ENCODE data around the gene SNAPC3. TPM values are rescaled to one million over a fixed set of nuclear protein-coding genes. Genes with fewer than 3 reads are reported as not detected.

Gene SNAPC3
- polyA plus RNA-seq, 2 of the 4 experiments (the other 2 are of a cell fraction), result 28.9 to 35.1 TPM

DNA sequence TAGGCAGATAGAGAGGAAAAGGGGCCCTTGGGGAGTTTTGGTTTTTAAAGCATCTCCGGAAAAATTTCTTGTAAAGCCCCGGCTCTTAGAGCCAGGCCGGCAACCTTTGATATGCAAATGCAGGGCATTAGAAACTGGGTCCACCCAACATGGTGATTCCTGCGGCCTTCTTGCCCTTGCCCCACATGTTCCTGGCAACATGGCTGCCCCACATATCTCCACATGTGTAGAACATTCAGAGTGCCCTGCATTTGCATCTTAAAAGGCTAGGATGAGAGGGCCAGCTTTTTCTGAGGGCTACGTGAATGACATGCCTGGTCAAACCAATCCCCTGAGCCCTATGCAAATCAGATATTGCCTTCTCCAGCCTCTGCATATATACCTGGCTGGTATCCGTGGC, 5.0 kb upstream of the SNAPC3 start:
- no peaks in the 10 kb centered on the region for H3K9me3 ChIP-seq
- no peak overlapping the region for H3K27ac ChIP-seq
- ATAC-seq (no peak), FAIRE-seq (no peak), DNase-seq (ENCODE audit: low read depth in 1 of 2, low spot score in 1 of 2) (no peak)
- ChIA-PET CTCF (interaction anchor here (0.5 to 1.6 kb wide), 3 partner anchors 205 to 213 kb away, joined by 3 to 5 read pairs (median 4); no protein-coding TSS in a partner anchor), POLR2A (no interaction called here)
- no peak overlapping the region for H3K4me2 ChIP-seq
- TF ChIP-seq EP300 (IDR thresholded peaks at IDR 0.05) (no peak), EHF (CRISPR knock-in tag; IDR thresholded peaks at IDR 0.05) (no peak), CBX8 (IDR thresholded peaks at IDR 0.05) (no peak), GATA3 (IDR thresholded peaks at IDR 0.05; ENCODE audit: borderline replicate concordance) (no peak), KDM1A (IDR thresholded peaks at IDR 0.05; ENCODE audit: low read depth) (no peak), SMC3 (IDR thresholded peaks at IDR 0.05) (no peak), TFCP2L1 (CRISPR knock-in tag; IDR thresholded peaks at IDR 0.05) (no peak), KDM5A (IDR thresholded peaks at IDR 0.05) (no peak), JUNB (IDR thresholded peaks at IDR 0.05) (no peak), CBX2 (IDR thresholded peaks at IDR 0.05; ENCODE audit: borderline replicate concordance, low read depth) (no peak), MAFK (IDR thresholded peaks at IDR 0.05; ENCODE audit: partially characterized antibody) (no peak), PHF8 (IDR thresholded peaks at IDR 0.05; ENCODE audit: borderline replicate concordance, low read depth) (no peak)
- TF ChIP-seq, protein P1, sequence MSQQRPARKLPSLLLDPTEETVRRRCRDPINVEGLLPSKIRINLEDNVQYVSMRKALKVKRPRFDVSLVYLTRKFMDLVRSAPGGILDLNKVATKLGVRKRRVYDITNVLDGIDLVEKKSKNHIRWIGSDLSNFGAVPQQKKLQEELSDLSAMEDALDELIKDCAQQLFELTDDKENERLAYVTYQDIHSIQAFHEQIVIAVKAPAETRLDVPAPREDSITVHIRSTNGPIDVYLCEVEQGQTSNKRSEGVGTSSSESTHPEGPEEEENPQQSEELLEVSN (IDR thresholded peaks at IDR 0.05; ENCODE audit: borderline replicate concordance, low read depth), result no peak
- TF ChIP-seq, protein P2, sequence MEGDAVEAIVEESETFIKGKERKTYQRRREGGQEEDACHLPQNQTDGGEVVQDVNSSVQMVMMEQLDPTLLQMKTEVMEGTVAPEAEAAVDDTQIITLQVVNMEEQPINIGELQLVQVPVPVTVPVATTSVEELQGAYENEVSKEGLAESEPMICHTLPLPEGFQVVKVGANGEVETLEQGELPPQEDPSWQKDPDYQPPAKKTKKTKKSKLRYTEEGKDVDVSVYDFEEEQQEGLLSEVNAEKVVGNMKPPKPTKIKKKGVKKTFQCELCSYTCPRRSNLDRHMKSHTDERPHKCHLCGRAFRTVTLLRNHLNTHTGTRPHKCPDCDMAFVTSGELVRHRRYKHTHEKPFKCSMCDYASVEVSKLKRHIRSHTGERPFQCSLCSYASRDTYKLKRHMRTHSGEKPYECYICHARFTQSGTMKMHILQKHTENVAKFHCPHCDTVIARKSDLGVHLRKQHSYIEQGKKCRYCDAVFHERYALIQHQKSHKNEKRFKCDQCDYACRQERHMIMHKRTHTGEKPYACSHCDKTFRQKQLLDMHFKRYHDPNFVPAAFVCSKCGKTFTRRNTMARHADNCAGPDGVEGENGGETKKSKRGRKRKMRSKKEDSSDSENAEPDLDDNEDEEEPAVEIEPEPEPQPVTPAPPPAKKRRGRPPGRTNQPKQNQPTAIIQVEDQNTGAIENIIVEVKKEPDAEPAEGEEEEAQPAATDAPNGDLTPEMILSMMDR (IDR thresholded peaks at IDR 0.05), result no peak
- TF ChIP-seq, protein P3, sequence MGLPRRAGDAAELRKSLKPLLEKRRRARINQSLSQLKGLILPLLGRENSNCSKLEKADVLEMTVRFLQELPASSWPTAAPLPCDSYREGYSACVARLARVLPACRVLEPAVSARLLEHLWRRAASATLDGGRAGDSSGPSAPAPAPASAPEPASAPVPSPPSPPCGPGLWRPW (IDR thresholded peaks at IDR 0.05), result no peak
- TF ChIP-seq, protein P4, sequence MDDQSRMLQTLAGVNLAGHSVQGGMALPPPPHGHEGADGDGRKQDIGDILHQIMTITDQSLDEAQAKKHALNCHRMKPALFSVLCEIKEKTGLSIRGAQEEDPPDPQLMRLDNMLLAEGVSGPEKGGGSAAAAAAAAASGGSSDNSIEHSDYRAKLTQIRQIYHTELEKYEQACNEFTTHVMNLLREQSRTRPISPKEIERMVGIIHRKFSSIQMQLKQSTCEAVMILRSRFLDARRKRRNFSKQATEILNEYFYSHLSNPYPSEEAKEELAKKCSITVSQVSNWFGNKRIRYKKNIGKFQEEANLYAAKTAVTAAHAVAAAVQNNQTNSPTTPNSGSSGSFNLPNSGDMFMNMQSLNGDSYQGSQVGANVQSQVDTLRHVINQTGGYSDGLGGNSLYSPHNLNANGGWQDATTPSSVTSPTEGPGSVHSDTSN (IDR thresholded peaks at IDR 0.05), result no peak
- no peak overlapping the region for H3K4me3 ChIP-seq
- H3K4me1 ChIP-seq, result peaks cover 5% of the 10 kb centered on the region
- WGBS (ENCODE audit: missing lambda C conversion rate), result 73% methylated on average over 6 of the region's 6 CpGs

DNA sequence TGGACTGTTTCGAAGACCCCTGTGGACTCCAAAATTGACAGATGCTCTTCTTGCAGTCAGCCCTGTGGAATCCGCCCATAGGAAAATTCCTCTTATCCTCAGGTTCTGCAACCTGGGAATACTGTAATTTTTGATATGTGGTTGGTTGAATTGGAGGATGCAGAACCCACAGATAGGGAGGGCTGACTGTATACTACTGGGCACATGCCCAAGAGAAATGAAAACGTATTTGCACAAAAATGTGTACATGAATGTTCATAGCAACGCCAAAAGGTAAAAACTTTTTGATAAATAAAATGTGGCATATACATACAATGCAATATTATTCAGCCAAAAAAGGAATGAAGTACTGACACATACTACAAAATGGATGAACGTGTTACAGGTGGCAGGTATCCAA, 1.9 kb upstream of the SNAPC3 start:
- no peak for DNase-seq (ENCODE audit: low read depth in 1 of 2, low spot score in 1 of 2)
- no peak for FAIRE-seq
- peaks cover 15% of the 10 kb centered on the region for H3K4me1 ChIP-seq
- no peak for ATAC-seq
- no peak for TF ChIP-seq TP53 (CRISPR knock-in tag; IDR thresholded peaks at IDR 0.05)
- TF ChIP-seq MAFK (IDR thresholded peaks at IDR 0.05; ENCODE audit: partially characterized antibody), result no peak
- TF ChIP-seq EHF (CRISPR knock-in tag; IDR thresholded peaks at IDR 0.05), result no peak
- no peak for TF ChIP-seq MYC (IDR thresholded peaks at IDR 0.05; ENCODE audit: borderline replicate concordance, low read length)
- no peak for TF ChIP-seq SREBF2 (IDR thresholded peaks at IDR 0.05)
- TF ChIP-seq EP300 (IDR thresholded peaks at IDR 0.05), result no peak
- no peak for TF ChIP-seq ZSCAN20 (CRISPR knock-in tag; IDR thresholded peaks at IDR 0.05)
- no peak for TF ChIP-seq NPAS2 (CRISPR knock-in tag; IDR thresholded peaks at IDR 0.05; ENCODE audit: borderline replicate concordance)
- no peak for TF ChIP-seq HOXB5 (CRISPR knock-in tag; IDR thresholded peaks at IDR 0.05)
- no peak for TF ChIP-seq RNF2 (IDR thresholded peaks at IDR 0.05; ENCODE audit: borderline replicate concordance, low read depth)
- no peak for TF ChIP-seq KDM5A (IDR thresholded peaks at IDR 0.05)
- TF ChIP-seq POLR2AphosphoS2 (conservative IDR thresholded peaks at IDR 0.05; ENCODE audit: low read length), result no peak
- no peak for TF ChIP-seq TFCP2L1 (CRISPR knock-in tag; IDR thresholded peaks at IDR 0.05)
- no peak for TF ChIP-seq HOXA7 (CRISPR knock-in tag; IDR thresholded peaks at IDR 0.05)
- TF ChIP-seq CBX2 (IDR thresholded peaks at IDR 0.05; ENCODE audit: borderline replicate concordance, low read depth), result no peak
- TF ChIP-seq, protein P5, sequence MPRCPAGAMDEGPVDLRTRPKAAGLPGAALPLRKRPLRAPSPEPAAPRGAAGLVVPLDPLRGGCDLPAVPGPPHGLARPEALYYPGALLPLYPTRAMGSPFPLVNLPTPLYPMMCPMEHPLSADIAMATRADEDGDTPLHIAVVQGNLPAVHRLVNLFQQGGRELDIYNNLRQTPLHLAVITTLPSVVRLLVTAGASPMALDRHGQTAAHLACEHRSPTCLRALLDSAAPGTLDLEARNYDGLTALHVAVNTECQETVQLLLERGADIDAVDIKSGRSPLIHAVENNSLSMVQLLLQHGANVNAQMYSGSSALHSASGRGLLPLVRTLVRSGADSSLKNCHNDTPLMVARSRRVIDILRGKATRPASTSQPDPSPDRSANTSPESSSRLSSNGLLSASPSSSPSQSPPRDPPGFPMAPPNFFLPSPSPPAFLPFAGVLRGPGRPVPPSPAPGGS (IDR thresholded peaks at IDR 0.05), result no peak
- ChIA-PET CTCF (interaction anchor here (0.8 kb wide), 1 partner anchor 210 kb away, joined by 4 read pairs; no protein-coding TSS in a partner anchor), POLR2A (no interaction called here)
- WGBS (ENCODE audit: missing lambda C conversion rate), result 83% methylated on average over 5 of the region's 5 CpGs
- no peak overlapping the region for H3K27ac ChIP-seq
- H3K4me3 ChIP-seq, result no peak overlapping the region
- no peak overlapping the region for H3K4me2 ChIP-seq
- no peaks in the 10 kb centered on the region for H3K9me3 ChIP-seq
